GM18502 (cell line): Measurements from ENCODE around the gene WFIKKN2.
"Not testable (repeated sequence)": the region's sequence is repeated elsewhere in the genome, so short reads cannot be mapped to it uniquely, and the experiment has no call there.

Experiments
- ATAC-seq: cut with Tn5 transposase; IDR thresholded peaks from one replicate; pipeline ENCODE4 v1.9.1; 2021; ENCODE audit warnings: mild to moderate bottlenecking; ENCODE audit not compliant: unreplicated experiment, poor library complexity

Gene WFIKKN2

DNA sequence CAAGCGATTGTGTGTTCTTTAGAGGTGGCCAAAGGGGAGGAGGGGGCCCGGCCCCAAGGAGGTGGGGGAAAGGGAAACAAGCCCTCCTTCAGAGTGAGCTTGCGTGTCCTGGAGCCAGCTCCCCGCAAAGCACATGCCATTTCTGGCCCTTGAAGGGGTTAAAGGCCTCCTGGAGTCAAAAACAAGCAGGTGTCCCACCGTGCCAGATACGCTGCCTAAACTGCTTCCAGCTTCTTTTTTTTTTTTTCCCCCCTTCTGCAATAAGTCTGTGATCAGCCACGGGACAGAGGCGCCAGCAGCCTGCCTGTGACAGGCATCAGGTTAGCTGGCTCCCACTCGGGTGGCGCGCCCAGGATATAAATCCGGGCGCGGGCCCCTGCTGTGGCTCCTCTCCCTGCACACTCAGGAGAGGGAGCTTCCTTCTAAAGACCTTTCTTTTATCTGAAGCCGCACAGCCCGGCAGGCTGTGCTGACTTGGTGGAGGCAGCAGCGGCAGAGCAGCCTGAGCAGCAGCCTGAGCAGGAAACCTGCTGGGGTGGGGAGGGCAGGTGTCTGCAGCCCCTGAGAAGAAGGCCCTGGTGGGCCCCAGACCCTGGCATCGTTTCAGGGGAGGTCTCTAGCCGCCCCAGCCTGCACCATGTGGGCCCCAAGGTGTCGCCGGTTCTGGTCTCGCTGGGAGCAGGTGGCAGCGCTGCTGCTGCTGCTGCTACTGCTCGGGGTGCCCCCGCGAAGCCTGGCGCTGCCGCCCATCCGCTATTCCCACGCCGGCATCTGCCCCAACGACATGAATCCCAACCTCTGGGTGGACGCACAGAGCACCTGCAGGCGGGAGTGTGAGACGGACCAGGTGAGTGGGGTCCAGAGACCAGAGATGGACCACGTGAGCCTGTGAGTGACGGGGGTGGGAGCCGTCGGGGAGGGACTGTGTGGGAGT, at the start of gene WFIKKN2:
WFIKKN2 (plus strand) TSS at position 286 of the 934 bp plus-strand sequence; CDS start at position 638, 352 bp downstream.
- no peak for ATAC-seq

GRCh38 chr17:50785946-50786570, 49.3 kb upstream of the WFIKKN2 start:
- no peak for ATAC-seq

DNA sequence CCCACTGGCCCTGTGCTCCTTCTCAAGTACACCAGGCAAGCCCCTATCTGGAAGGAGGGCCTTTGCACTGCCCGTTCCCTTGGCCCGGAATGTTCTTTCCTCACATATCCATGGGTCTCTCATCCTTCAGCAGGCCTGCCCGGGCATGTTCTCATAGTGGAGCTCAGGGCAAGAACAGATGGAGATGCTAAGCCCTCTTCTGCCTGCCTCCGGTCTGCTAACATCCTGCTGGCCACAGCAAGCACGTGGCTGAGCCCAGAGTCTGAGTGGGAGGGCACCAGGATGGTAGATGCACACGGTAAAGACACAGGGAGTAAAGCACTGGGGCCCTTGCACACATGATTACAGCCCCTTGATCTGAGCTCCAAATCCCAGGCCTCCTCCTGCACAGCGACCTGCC, 48.3 kb upstream of the WFIKKN2 start:
- ATAC-seq = no peak

- ATAC-seq = no peak
Observed at GRCh38 chr17:50790618-50791017, 44.8 kb upstream of the WFIKKN2 start.

DNA sequence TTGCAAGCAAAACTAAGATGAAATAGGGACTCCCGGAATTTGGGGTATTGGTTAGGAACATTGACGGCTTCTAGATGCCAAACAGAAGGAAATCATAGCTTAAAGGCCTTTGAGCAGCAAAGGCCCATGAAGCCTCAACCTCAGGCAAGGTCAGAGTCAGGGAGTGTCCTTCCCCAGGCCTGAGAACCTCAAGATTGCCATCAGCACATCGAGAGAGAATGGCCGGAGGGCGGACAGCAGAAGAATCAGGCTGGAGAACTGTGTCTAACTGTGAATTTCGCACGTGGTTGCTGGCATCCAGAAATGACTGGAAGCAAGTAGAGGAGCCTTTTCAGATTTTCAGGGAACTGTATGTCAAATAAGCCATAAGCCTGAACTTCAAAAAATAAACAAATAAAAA, 43.3 kb upstream of the WFIKKN2 start:
- ATAC-seq = no peak

DNA sequence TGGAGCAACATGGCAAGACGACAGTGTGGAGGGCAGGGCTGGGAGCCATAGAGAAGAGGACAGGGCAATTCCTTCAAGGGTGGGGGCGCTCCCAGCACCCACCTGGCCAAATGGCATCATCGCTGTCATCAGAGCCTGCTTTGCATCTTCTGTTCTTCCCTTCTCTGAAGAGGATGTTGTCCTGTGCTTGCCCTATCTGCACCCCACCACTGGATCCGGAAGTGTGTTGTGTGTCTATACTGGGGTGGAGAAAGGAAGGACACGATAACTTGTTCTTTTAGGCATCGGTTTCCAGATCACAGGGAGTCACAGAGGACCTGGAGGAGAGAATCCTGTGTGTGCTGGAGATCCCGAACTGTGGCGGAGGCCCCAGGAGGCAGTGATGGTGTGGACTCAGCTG, 42.4 kb upstream of the WFIKKN2 start:
- no peak for ATAC-seq

- no peak for ATAC-seq
Observed at GRCh38 chr17:50794361-50794760, 41.0 kb upstream of the WFIKKN2 start.

GRCh38 chr17:50797135-50797810, 38.1 kb upstream of the WFIKKN2 start:
- no peak for ATAC-seq

- ATAC-seq = no peak
Observed at GRCh38 chr17:50798424-50799288, 36.7 kb upstream of the WFIKKN2 start.

GRCh38 chr17:50799582-50799981, 35.8 kb upstream of the WFIKKN2 start:
- no peak for ATAC-seq

DNA sequence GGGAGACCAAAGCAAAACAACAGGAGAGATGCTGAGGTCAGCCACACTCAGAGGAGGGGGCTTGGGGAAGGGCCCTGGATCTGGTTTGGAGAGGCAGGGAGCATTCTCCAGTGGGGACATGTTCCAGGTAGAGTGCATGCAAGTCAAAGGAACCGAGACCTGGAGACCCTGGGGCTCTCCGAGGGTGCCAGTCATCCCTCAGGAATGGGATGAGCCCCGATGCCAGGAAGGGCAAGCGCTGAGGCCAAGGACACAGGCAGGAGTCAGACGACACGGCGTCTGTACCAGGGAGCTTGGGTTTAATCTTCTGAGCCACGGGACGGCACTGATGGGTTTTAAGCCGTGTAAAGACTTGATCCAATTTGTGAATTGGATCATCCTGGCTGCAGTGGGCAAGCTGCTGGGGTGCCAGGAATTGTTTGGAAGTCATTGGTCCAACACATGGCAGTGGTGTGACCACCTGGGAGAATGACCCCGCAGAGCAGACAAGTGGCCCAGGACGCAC, 35.1 kb upstream of the WFIKKN2 start:
- ATAC-seq = no peak

- ATAC-seq = no peak
Observed at GRCh38 chr17:50802609-50803571, 32.5 kb upstream of the WFIKKN2 start.

DNA sequence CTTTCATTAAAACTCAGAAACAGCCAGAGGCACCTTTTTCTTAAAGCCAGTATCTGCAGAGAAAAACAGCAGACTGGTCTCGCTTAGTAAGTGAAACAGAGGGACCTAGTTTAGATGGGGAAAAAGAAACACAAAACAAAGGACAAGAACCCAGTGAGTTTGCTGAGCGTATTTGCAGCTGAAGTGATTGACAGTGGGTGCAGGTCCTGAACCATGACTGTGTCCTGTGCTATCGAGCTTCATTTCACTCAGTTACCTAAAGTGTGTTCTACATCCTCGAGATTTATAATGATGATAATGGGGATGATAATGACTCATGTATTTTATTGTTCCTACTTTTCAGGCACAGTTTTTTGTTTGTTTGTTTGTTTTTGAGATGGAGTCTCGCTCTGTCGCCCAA, 31.7 kb upstream of the WFIKKN2 start:
- no peak for ATAC-seq

DNA sequence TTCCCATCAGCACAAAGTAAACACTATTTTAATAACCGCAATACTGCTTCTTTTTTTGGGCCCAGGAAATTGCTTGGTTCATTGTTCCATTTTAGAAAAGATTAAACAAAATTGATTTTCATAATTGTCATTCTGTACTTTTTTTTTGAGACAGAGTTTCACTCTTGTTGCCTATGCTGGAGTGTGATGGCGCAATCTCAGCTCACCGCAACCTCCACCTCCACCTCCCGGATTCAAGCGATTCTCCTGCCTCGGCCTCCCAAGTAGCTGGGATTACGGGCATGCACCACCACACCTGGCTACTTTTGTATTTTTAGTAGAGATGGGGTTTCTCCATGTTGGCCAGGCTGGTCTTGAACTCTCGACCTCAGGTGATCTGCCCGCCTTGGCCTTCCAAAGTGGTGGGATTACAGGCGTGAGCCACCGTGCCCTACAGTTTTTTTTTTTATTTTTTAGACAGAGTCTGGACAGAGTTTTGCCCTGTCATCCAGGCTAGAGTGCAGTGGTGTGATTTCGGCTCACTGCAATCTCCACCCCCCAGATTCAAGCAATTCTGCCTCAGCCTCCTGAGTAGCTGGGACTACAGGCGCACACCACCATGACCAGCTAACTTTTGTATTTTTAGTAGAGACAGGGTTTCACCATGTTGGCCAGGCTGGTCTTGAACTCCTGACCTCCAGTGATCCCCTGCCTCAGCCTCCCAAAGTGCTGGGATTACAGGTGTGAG, 30.5 kb upstream of the WFIKKN2 start:
- not testable (repeated sequence) for ATAC-seq

DNA sequence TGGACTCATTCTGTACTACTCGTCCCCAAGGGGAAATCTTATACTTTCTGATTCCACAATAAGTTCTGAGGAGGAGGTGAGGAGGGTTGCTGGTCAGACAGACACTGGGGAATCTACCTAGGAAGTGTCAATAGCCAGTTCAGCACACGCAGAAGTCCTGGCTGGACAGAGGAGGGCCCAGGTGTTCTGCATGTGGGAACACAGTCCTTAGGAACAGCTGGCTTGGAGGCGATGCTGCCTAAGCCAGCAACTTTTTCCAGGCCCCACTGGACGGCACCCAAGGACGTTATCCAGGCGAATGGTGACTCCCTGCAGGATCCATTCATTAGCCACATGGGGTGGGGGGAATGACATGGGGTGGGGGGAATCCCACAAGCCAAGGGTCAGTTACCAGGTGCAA, 29.9 kb upstream of the WFIKKN2 start:
- ATAC-seq = no peak

- ATAC-seq = no peak
Observed at GRCh38 chr17:50806141-50806643, 29.2 kb upstream of the WFIKKN2 start.

GRCh38 chr17:50807009-50807408, 28.4 kb upstream of the WFIKKN2 start:
- ATAC-seq = no peak

DNA sequence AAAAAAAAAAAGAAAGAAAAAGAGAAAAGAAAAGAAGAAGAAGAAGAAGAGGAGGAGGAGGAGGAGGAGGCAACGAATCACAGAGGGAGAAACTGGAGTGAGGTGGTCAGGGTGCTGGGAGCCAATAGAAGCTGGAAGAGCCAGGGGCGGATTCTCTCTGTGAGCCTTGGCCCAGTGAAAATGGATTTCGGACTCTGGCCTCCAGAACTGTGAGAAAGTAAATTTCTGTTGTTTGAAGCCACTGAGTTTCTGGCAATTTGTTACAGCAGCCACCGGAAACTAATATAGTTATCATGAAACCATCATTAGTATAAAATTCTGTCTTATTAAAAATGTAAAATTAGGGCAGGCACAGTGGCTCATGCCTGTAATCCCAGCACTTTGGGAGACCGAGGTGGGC, 27.7 kb upstream of the WFIKKN2 start:
- ATAC-seq = no peak
